ENCODE data around the gene TNRC6C. TPM values are rescaled to one million over a fixed set of nuclear protein-coding genes. Genes with fewer than 3 reads are reported as not detected.

The TNRC6C gene
- polyA plus RNA-seq, 1 donor (not counting 4 experiments of a cell fraction or from before 2014, with no cell fraction given): 0.34 TPM

DNA sequence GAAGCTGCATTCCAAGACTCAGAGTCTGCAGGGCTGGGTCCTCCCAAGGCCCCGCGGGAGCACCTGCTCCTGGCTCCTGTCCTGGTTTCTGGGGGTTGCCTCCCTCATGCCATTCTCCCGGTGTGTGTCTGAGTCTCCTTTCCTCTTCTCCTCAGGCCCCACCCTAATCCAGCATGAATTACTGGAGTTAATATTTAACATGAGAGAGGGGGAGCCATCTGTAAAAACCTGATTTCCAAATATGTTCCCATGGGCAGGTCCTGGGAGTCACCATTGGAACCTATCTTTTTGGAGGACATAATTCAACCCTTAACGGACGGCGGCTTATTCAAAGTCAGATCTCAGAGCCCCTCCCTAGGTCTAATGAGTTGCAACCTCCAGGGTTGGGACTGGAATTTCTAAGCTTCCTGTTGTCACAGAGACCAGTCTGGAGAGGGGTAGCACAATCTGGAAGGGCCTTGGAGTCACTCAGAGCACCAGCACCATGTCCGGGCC, 193.1 kb downstream of the TNRC6C start:
- DNase-seq (ENCODE audit: low read depth, low spot score) (no peak), FAIRE-seq (no peak)
- H3K27me3 ChIP-seq (ENCODE audit: control insufficient read depth, extremely low read depth, insufficient read depth, low read length): no peaks in the 10 kb centered on the region
- peaks cover 20% of the 10 kb centered on the region for H3K4me1 ChIP-seq (ENCODE audit: control insufficient read depth, extremely low read depth, insufficient read depth, low read length)
- no peaks in the 10 kb centered on the region for H3K9me3 ChIP-seq (ENCODE audit: control insufficient read depth, low read depth, low read length)
- no peak overlapping the region for H3K9ac ChIP-seq (ENCODE audit: control insufficient read depth, extremely low read depth, insufficient read depth, low read length)
- no peaks in the 10 kb centered on the region for H3K79me2 ChIP-seq (ENCODE audit: control insufficient read depth, insufficient read depth, low read length)
- no peaks in the 10 kb centered on the region for H3K9me1 ChIP-seq (ENCODE audit: control insufficient read depth, extremely low read depth, insufficient read depth, low read length)
- dilution Hi-C loops (cut with MboI; ENCODE audit: extremely low pct_ligation_motif_present, low sequenced_read_pairs): no loop called here
- H3K4me3 ChIP-seq (ENCODE audit: control insufficient read depth in 2 of 3, extremely low read depth in 1 of 3, insufficient read depth in 2 of 3, low read depth in 1 of 3, low read length in 3 of 3): no peak overlapping the region
- H4K20me1 ChIP-seq (ENCODE audit: control insufficient read depth, extremely low read depth, insufficient read depth, low read length): no peaks in the 10 kb centered on the region
- H3K27ac ChIP-seq (ENCODE audit: control insufficient read depth, insufficient read depth, low read length): no peak overlapping the region
- peak overlapping the region; percentile 64 for H3K4me2 ChIP-seq (ENCODE audit: control insufficient read depth, extremely low read depth, insufficient read depth, low read depth, low read length)
- H2AFZ ChIP-seq (ENCODE audit: control insufficient read depth, low read length): no peak overlapping the region
- TF ChIP-seq EZH2 (IDR thresholded peaks at IDR 0.05; ENCODE audit: low read length): no peak
- TF ChIP-seq, protein P1, sequence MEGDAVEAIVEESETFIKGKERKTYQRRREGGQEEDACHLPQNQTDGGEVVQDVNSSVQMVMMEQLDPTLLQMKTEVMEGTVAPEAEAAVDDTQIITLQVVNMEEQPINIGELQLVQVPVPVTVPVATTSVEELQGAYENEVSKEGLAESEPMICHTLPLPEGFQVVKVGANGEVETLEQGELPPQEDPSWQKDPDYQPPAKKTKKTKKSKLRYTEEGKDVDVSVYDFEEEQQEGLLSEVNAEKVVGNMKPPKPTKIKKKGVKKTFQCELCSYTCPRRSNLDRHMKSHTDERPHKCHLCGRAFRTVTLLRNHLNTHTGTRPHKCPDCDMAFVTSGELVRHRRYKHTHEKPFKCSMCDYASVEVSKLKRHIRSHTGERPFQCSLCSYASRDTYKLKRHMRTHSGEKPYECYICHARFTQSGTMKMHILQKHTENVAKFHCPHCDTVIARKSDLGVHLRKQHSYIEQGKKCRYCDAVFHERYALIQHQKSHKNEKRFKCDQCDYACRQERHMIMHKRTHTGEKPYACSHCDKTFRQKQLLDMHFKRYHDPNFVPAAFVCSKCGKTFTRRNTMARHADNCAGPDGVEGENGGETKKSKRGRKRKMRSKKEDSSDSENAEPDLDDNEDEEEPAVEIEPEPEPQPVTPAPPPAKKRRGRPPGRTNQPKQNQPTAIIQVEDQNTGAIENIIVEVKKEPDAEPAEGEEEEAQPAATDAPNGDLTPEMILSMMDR (optimal IDR thresholded peaks at IDR 0.05 in 1 of 3, IDR thresholded peaks at IDR 0.05 in 1 of 3, conservative IDR thresholded peaks at IDR 0.05 in 1 of 3; ENCODE audit: extremely low read depth in 1 of 3, insufficient read depth in 2 of 3, low read length in 3 of 3): no peak
- no peaks in the 10 kb centered on the region for H3K36me3 ChIP-seq (ENCODE audit: control insufficient read depth in 2 of 2, extremely low read depth in 1 of 2, insufficient read depth in 2 of 2, low read length in 2 of 2)

DNA sequence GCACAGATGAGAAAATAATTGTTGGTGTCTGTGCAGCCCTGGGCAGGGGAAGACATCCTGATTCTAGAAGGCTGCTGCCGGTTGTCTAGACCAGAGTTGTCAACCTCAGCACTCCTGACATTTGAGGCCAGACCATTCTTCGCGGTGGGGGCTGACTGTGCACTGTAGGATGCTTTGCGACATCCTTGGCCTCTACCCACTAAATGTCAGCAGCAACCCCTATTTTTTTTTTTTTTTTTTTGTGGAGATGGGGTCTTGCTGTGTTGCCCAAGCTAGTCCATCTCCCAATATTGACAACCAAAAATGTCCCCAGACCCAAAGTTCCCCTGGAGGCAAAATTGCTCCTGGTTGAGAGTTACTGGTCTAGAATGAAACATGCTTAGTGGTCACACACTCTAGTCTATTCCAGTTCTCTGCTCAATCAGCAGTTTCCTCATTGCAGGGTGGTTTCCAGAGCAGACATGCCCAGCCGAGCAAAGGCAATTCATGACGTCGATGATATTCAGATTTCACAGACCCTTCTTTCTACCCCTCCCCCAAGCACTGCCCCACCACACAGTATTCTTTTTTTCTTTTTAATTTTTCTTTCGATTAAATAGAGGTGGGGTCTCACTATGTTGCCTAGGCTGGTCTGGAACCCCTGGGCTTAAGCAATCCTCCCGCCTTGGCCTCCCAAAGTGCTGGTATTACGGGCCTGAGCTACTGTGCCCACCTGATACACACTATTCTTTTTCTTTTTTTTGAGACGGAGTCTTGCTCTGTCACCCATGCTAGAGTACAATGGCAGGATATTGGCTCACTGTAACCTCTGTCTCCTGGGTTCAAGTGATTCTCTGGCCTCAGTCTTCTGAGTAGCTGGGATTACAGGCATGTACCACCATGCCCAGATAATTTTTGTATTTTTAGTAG, 196.7 kb downstream of the TNRC6C start:
- DNase-seq (ENCODE audit: low read depth, low spot score) (no peak), FAIRE-seq (peak; percentile 67)
- no peak overlapping the region for H2AFZ ChIP-seq (ENCODE audit: control insufficient read depth, low read length)
- peaks cover 29% of the 10 kb centered on the region for H3K4me1 ChIP-seq (ENCODE audit: control insufficient read depth, extremely low read depth, insufficient read depth, low read length)
- no peak overlapping the region for H3K4me3 ChIP-seq (ENCODE audit: control insufficient read depth in 2 of 3, extremely low read depth in 1 of 3, insufficient read depth in 2 of 3, low read depth in 1 of 3, low read length in 3 of 3)
- H4K20me1 ChIP-seq (ENCODE audit: control insufficient read depth, extremely low read depth, insufficient read depth, low read length): no peaks in the 10 kb centered on the region
- H3K36me3 ChIP-seq (ENCODE audit: control insufficient read depth in 2 of 2, extremely low read depth in 1 of 2, insufficient read depth in 2 of 2, low read length in 2 of 2): no peaks in the 10 kb centered on the region
- dilution Hi-C loops (cut with MboI; ENCODE audit: extremely low pct_ligation_motif_present, low sequenced_read_pairs): no loop called here
- TF ChIP-seq, protein P1 (optimal IDR thresholded peaks at IDR 0.05 in 1 of 3, IDR thresholded peaks at IDR 0.05 in 1 of 3, conservative IDR thresholded peaks at IDR 0.05 in 1 of 3; ENCODE audit: extremely low read depth in 1 of 3, insufficient read depth in 2 of 3, low read length in 3 of 3): no peak
- no peak for TF ChIP-seq EZH2 (IDR thresholded peaks at IDR 0.05; ENCODE audit: low read length)
- H3K4me2 ChIP-seq (ENCODE audit: control insufficient read depth, extremely low read depth, insufficient read depth, low read depth, low read length): no peak overlapping the region
- H3K9ac ChIP-seq (ENCODE audit: control insufficient read depth, extremely low read depth, insufficient read depth, low read length): no peak overlapping the region
- H3K79me2 ChIP-seq (ENCODE audit: control insufficient read depth, insufficient read depth, low read length): no peaks in the 10 kb centered on the region
- no peaks in the 10 kb centered on the region for H3K9me1 ChIP-seq (ENCODE audit: control insufficient read depth, extremely low read depth, insufficient read depth, low read length)
- no peaks in the 10 kb centered on the region for H3K9me3 ChIP-seq (ENCODE audit: control insufficient read depth, low read depth, low read length)
- no peak overlapping the region for H3K27ac ChIP-seq (ENCODE audit: control insufficient read depth, insufficient read depth, low read length)
- H3K27me3 ChIP-seq (ENCODE audit: control insufficient read depth, extremely low read depth, insufficient read depth, low read length): no peaks in the 10 kb centered on the region

Small RNAs within 50 kb of the gene (small RNA-seq; reads per million reads assigned to genes)
- gene RNU1-80P (ENCODE audit: insufficient read length in 3 of 3, low read depth in 3 of 3, low replicate concordance in 1 of 3) (0 to 0.33 (median 0) reads per million in 3 experiments), gene RNU6-625P (ENCODE audit: insufficient read length in 3 of 3, low read depth in 3 of 3, low replicate concordance in 1 of 3) (0 reads per million in 3 experiments)

Other genes with a start within 250 kb of the TNRC6C start
- gene TMC6, start 170.1 kb downstream of the TNRC6C start, polyA plus RNA-seq: 20.1 to 50.0 TPM (median 20.4 TPM) in 3 replicates
- 0.14 to 0.41 TPM (median 0.40 TPM) in 3 replicates for gene TMC8, start 172.1 kb downstream of the TNRC6C start, polyA plus RNA-seq
- gene C17orf99, start 187.7 kb downstream of the TNRC6C start, polyA plus RNA-seq: 0.42 to 0.85 TPM (median 0.49 TPM) in 3 replicates
- gene SYNGR2, start 209.9 kb downstream of the TNRC6C start, polyA plus RNA-seq: 98.8 to 298 TPM (median 103 TPM) in 3 replicates
- 7.1 to 50.2 TPM (median 21.8 TPM) in 3 replicates for gene TK1, start 228.3 kb downstream of the TNRC6C start, polyA plus RNA-seq
- 21.6 to 32.4 TPM (median 26.7 TPM) in 3 replicates for gene AFMID, start 228.7 kb downstream of the TNRC6C start, polyA plus RNA-seq

All from keratinocyte (primary cell).